ENCODE data around the gene PLCXD1.
"Not testable (repeated sequence)": the region's sequence is repeated elsewhere in the genome, so short reads cannot be mapped to it uniquely, and the experiment has no call there.

PLCXD1 gene

GRCh38 chrX:336227-336626, 55.0 kb downstream of the PLCXD1 start:
- DNase-seq, result no peak

- no peak for DNase-seq
Observed at GRCh38 chrX:337331-337831, 56.2 kb downstream of the PLCXD1 start.

DNA sequence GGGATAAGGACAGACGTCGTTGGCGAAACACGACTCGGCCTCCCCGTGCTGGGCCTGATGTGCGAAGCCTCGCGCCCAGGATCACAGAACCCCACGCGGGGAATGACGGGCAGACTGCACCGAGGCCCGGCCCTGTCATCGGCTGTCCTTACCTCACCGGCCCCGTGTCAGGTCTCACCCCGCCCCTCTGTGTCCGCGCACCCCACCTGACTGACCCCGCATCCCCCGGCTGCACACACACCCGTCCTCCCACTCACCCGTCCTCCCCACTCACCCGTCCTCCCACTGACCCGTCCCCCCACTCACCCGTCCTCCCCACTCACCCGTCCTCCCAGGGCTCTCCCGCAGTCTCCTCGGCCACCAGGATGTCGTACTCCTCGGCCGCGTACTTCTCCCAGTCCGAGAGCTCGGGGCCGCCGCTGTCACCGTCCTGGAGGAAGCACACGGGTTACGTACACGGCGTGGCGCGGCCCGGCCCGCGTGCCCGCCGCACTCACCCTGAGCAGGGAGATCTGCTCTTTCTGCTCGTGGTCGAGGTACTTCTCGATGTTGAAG, 57.2 kb downstream of the PLCXD1 start:
- no peak for DNase-seq

GRCh38 chrX:338836-339400, 57.7 kb downstream of the PLCXD1 start:
- no peak for DNase-seq

GRCh38 chrX:340121-340520, 58.9 kb downstream of the PLCXD1 start:
- DNase-seq, result no peak

DNA sequence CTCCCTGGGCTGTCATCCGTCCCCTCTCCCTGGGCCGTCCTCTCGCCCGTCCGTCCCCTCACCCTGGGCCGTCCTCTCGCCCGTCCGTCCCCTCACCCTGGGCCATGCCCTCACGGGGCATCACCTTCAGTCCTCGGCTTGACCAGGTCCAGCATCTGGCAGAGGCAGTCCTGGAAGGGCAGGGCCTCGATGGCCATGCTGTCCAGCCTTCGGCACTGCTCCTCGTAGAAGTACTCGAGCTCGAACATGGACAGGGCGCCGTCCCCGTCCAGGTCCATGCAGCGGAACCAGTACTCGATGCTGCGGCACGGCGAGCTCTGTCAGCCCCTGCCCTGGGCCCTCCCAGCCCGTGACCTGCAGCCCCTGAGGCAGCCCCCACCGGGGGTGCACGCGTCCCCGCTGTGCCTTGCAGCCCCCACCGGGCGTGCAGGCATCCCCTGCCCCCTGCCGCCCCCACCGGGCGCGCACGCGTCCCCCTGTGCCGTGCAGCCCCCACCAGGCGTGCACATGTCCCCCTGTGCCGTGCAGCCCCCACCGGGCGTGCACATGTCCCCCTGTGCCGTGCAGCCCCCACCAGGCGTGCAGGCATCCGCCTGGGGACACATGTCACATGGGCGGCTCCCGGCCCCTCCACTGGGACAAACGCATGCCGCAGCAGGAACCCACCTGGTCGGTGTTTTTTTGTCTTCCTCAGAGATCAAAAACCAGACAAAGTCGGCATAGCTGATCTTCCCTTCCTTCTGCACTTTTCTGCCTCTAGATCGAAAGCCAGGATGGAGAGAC, 59.7 kb downstream of the PLCXD1 start:
- no peak for DNase-seq

DNA sequence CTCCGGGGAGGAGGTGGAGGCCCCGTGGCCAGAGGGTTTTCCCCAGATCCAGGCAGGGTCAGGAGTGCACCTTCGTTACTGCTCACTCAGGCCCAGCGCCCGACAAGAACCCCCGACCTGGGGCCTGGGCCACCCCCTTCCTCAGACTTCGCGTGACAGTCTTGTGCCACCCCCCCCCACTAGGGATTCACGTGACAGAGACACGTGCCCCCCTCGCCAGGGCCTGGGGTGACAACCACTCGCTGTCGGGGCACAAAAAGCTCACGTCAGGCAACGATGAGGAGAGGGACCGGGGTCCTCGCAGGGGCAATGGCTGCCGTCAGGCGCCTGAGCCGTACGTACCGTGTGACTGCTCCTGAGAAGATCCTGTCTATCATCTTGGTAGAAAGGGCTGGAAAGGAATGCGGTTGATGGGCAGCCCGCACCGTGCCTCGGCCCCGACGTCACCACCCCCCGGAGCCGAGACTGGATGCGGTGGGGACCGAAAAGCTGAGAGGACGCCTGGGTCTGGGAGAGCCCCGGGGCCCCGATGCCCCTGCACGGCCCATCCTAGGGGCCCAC, 60.4 kb downstream of the PLCXD1 start:
- no peak for DNase-seq

DNA sequence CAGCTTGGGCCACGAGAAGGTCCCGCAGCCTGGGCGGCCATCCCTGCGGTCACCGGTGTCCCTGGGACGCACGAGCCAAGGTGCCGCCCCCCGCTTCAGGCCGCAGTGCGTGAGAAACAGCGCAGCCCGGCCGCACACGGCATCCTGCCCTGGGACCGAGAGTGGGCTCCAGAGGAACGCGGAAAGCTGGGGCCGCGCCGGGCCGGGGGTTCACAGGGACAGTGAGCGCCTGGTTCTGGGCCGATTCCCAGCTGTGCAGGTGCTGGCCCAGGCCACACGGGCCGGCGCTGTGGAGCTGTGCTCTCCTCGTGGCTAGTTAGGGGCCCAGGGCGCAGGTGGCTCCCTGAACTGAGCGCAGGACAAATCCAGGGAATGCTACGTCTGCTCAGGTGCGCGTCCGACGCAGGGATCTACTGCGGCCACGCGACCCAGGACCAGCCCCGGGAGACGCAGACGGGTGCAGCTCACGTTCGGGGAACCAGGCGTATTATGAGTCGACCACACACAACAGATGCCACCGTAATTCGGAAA, 63.3 kb downstream of the PLCXD1 start:
- DNase-seq, result no peak

GRCh38 chrX:345020-345925, 64.1 kb downstream of the PLCXD1 start:
- DNase-seq, result no peak

DNA sequence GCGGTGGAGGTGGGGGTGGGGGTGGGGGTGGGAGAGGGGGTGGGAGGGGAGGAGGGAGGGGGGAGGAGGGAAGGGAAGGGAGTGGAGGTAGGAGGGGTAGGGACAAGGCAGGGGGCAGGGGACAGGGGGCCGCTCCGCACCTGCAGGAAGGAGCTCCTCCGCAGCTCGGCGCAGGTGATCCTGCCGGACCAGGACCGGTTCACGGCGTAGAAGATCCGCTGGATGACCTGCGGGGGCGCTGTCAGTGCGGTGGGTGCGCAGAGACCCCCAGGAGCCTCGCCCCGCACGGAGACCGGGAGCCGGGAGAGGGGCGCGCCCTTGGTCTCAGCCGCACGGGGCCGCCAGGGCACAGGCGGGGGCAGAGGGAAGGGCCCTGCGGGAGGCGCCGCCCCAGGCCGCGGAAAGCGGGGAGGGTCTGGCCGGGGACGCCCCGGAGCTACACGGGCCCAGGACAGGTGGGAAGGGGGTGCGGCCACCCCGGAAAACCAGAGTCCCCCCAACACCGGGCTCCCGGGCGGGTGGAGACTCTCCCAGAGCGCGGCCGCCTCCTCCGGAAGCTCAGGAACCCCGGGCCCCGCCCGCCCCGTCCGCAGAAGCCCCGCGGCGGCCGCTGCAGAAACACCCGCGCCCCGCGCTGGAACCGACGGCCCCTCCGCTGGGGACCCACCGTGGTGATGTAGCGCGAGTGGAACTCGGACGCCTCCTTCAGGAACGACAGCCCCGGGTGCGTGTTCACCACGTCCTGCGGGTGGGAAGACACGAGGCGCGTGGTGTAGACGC, 65.0 kb downstream of the PLCXD1 start:
- no peak for DNase-seq

GRCh38 chrX:347351-348117, 66.4 kb downstream of the PLCXD1 start:
- no peak for DNase-seq

DNA sequence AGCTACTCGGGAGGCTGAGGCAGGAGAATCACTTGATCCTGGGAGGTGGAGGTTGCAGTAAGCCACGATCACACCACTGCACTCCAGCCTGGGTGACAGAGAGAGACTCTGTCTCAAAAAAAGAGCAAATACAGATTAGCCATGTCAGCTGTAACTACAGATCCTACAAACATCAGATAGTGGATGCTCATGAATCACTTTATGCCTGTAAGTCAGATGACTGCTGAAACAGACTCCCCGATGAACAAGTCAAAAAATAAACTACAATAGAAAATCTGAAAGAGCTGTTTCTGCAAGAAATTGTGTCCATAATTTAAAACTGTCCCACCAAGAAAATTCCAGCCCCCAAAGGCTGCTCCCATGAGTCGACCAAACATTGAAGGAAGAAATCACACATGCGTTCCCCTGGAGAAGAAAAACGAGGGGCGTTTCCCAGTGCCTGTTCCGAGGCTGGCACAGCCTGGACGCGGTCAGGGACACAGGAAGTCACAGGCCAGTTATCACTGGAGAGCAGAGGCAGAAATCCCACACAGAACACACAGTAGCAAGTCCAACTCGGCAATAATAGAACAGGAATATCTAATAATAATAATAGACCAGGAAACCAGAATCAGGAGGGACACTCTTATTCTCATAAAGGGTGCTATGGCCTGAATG, 67.4 kb downstream of the PLCXD1 start:
- DNase-seq, result no peak

DNA sequence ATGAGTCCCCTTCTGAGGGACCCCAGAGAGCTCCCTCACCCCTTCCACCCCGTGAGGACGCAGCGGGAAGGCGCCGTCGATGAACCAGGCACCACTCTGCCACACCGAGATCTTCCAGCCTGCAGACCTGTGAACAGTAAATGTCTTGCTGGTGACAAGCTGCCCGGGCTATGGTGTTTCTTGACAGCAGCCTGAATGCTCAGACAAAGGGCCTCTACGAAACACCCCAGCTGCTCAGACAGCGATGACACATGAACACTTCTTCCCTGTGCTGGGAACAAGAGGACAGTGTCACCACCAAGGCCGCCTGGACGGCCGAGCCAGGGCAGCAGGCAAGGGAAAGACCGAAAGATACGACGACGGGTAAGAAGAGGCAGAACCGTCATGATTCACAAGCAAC, 68.0 kb downstream of the PLCXD1 start:
- DNase-seq, result no peak

DNA sequence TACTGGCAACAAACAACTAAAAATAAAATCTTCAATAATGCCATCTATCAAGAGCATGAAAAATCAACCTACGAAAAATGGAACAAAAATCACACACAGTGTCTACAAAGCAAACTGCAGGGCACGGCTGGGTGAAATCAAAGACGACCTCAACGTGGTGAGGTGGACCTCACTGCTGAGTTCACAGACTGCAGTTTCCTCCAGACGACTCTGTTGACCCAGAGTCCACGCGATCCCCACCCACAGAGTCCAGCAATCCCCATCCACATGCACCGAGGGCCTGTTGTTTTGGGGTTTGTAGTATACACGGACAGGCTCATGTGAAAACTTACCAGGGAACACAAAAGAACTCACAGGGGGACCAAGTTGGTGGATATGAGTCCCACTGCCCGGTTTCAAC, 68.5 kb downstream of the PLCXD1 start:
- no peak for DNase-seq

- no peak for DNase-seq
Observed at GRCh38 chrX:350148-350533, 69.0 kb downstream of the PLCXD1 start.

GRCh38 chrX:350534-351323, 69.5 kb downstream of the PLCXD1 start:
- DNase-seq, result no peak

DNA sequence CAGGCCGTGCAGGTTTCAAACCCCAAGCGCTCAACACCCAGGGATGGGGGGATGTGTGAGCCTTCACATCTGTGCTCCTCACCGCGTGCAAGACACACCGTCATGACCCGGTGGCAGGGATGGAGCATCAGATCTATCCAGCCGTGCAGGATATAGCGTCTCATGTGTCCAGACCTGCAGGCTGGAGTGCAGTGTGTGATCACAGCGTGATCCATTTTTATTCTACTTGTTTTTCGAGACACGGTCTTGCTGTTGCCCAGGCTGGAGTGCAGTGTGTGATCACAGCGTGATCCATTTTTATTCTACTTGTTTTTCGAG, 70.1 kb downstream of the PLCXD1 start:
- not testable (repeated sequence) for DNase-seq

- DNase-seq, result no peak
Observed at GRCh38 chrX:351736-352135, 70.6 kb downstream of the PLCXD1 start.

DNA sequence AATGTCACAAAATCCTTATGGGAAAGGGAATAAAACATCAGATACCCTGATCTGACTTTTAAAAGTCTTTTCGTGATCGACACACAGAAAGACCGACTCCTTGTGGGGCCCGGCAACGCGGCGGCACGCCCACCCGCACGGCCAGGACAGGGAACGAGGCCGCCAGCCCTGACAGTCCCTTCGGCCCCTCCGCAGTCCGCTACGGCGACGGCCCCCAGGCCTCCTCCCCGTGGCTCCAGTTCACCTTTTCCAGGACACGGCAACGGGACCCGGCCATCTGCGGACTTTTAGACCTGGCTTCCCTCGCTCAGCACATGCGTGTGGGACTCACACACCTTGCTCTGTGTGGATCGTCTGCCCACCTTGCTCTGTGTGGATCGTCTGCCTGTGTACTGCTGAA, 71.0 kb downstream of the PLCXD1 start:
- no peak for DNase-seq
